K562 (cell line): ENCODE data around the gene COL23A1. TPM values are rescaled to one million over a fixed set of nuclear protein-coding genes. Genes with fewer than 3 reads are reported as not detected.

Experiments
- ATAC-seq: fragments of 200-7000 bp; cut with Tn5 transposase; 3 replicates; pipeline ENCODE4 v1.9.1; 2020; ENCODE audit warnings: moderate library complexity
- BruUV-seq: library from RNA; stranded (reverse); fragments of 400-500 nt; replicated peaks from 2 replicates; lab custom pipeline; 2021; lab: Mats Ljungman, UMichigan
- CTCF ChIA-PET: fragments of 300-600 bp; formaldehyde crosslinking; extraction: SDS; loops from one replicate; lab custom pipeline; 2021; ENCODE audit warnings: low intra/inter-chr PET ratio; lab: Yijun Ruan, JAX
- POLR2A ChIA-PET: fragments of 300-600, 350-650 bp; sonication (Branson Sonifier 250); formaldehyde crosslinking; extraction: SDS; loops from one replicate; lab custom pipeline; 2021; ENCODE audit warnings: antibody characterized with exemption, inconsistent platforms; lab: Yijun Ruan, JAX
- DNase-seq, 4 experiments: peaks; one replicate each; pipeline versions ENCODE4 v3.0.0 to v3.0.0-alpha.2; 2011 to 2018; ENCODE audit warnings: low spot score in 3 of 4, mixed read lengths in 3 of 4; ENCODE audit errors: extremely low read depth in 1 of 4
- FAIRE-seq: peaks from 2 replicates; lab custom pipeline; 2011; peaks lifted over from hg19 to GRCh38; lab: Jason Lieb, UNC
- H2AFZ ChIP-seq: 2 replicates; pipeline ENCODE4 v1.6.0; 2011; ENCODE audit warnings: low read depth, low read length, control low read depth, inconsistent platforms
- H3K27ac ChIP-seq: fragments of 200-600 bp; 3 replicates; pipeline ENCODE4 v1.8.0; 2011; ENCODE audit warnings: low read depth, mild to moderate bottlenecking, control low read depth, inconsistent platforms, low read length, moderate library complexity, mixed read lengths; ENCODE audit errors: extremely low read depth
- H3K27me3 ChIP-seq, 2 experiments: fragments of 300-600 bp in 1 of 2; 2 replicates in 1 of 2; 3 replicates in 1 of 2; pipeline versions ENCODE4 v1.6.0 to v1.8.0; 2011; ENCODE audit warnings: inconsistent platforms in 2 of 2, low read length in 2 of 2, mild to moderate bottlenecking in 1 of 2, mixed read lengths in 1 of 2, moderate library complexity in 1 of 2; ENCODE audit not compliant: control insufficient read depth in 2 of 2, insufficient read depth in 2 of 2
- H3K36me3 ChIP-seq: fragments of 300-600 bp; 3 replicates; pipeline ENCODE4 v1.8.0; 2011; ENCODE audit warnings: mild to moderate bottlenecking, low read length, inconsistent platforms; ENCODE audit not compliant: control insufficient read depth, insufficient read depth
- H3K4me1 ChIP-seq, 2 experiments: fragments of 200-600 bp in 1 of 2; replicated peaks in 1 of 2; 2 replicates in 1 of 2; 3 replicates in 1 of 2; pipeline versions ENCODE4 v1.5.1 to v1.8.0; 2011; ENCODE audit warnings: inconsistent platforms in 2 of 2, low read length in 2 of 2, mild to moderate bottlenecking in 1 of 2, mixed read lengths in 1 of 2, moderate library complexity in 1 of 2; ENCODE audit not compliant: control insufficient read depth in 2 of 2, insufficient read depth in 2 of 2
- H3K4me2 ChIP-seq: 2 replicates; pipeline ENCODE4 v1.6.1; 2011; ENCODE audit warnings: low read length, control low read depth, inconsistent platforms, mixed read lengths; ENCODE audit not compliant: insufficient read depth
- H3K4me3 ChIP-seq: fragments of 200-600 bp; sonication (generic), shearing (Covaris generic); 2 replicates; pipeline ENCODE4 v1.5.1; 2016; ENCODE audit warnings: control low read depth, inconsistent platforms
- H3K79me2 ChIP-seq: fragments of 200-600 bp; 3 replicates; pipeline ENCODE4 v1.8.0; 2011; ENCODE audit warnings: low read length, inconsistent platforms; ENCODE audit not compliant: control insufficient read depth, insufficient read depth
- H3K9ac ChIP-seq, 2 experiments: 2 replicates each; pipeline versions ENCODE4 v1.6.0 to v1.6.1; 2011; ENCODE audit warnings: low read depth in 2 of 2, low read length in 2 of 2, control low read depth in 1 of 2, inconsistent platforms in 1 of 2, mild to moderate bottlenecking in 1 of 2, mixed read lengths in 1 of 2; ENCODE audit not compliant: insufficient read depth in 1 of 2
- H3K9me1 ChIP-seq: one replicate; pipeline ENCODE4 v1.6.0; 2011; ENCODE audit warnings: inconsistent platforms, mild to moderate bottlenecking, low read length, moderate library complexity; ENCODE audit not compliant: control insufficient read depth, insufficient read depth
- H3K9me3 ChIP-seq: replicated peaks from 2 replicates; pipeline ENCODE4 v1.5.1; 2011; ENCODE audit warnings: low read depth, low read length, inconsistent platforms; ENCODE audit not compliant: control insufficient read depth, insufficient read depth
- H4K20me1 ChIP-seq: replicated peaks from 2 replicates; pipeline ENCODE4 v1.6.1; 2011; ENCODE audit warnings: low read length, inconsistent platforms, mixed read lengths; ENCODE audit not compliant: control insufficient read depth, insufficient read depth
- HMGN3 ChIP-seq: IDR thresholded peaks from 2 replicates; pipeline ENCODE4 v1.6.1; 2011; ENCODE audit warnings: borderline replicate concordance, low read depth, mild to moderate bottlenecking, mixed read lengths, low read length; ENCODE audit not compliant: insufficient read length; ENCODE audit errors: extremely low read depth
- KDM1A ChIP-seq, 2 experiments: fragments of 450-650 bp; IDR thresholded peaks; 2 replicates each; pipeline ENCODE4 v1.6.1; 2016; ENCODE audit warnings: mild to moderate bottlenecking in 2 of 2
- MED1 ChIP-seq: sonication (generic); formaldehyde crosslinking; IDR thresholded peaks from 2 replicates; pipeline ENCODE4 v1.8.1; 2023; ENCODE audit warnings: missing genetic modification reagents, borderline replicate concordance
- MYC ChIP-seq, 2 experiments: fragments of 250-450 bp in 1 of 2; sonication (Bioruptor Pico) in 1 of 2; IDR thresholded peaks; 2 replicates each; pipeline versions ENCODE4 v1.5.1 to v1.6.1; 2012 to 2021; ENCODE audit warnings: low read depth in 2 of 2, borderline replicate concordance in 1 of 2, improper control_type of control experiment in 1 of 2, low read length in 1 of 2, mild to moderate bottlenecking in 1 of 2, moderate library complexity in 1 of 2
- NUFIP1 ChIP-seq: fragments of 450-650 bp; IDR thresholded peaks from 2 replicates; pipeline ENCODE4 v1.6.1; 2018; ENCODE audit not compliant: partially characterized antibody
- TSC22D4 ChIP-seq: fragments of 450-650 bp; IDR thresholded peaks from 2 replicates; pipeline ENCODE4 v1.6.1; 2016; ENCODE audit warnings: missing genetic modification characterization, missing biosample characterization, control low read depth
- ZNF696 ChIP-seq: fragments of 250-450 bp; sonication (Bioruptor Pico); conservative IDR thresholded peaks from 2 replicates; pipeline ENCODE4 v1.4.0; 2020; ENCODE audit warnings: mild to moderate bottlenecking, moderate library complexity
- ZNF75A ChIP-seq: fragments of 450-650 bp; formaldehyde crosslinking; IDR thresholded peaks from 2 replicates; pipeline ENCODE4 v1.4.0; 2020; ENCODE audit warnings: mild to moderate bottlenecking
- whole genome bisulfite sequencing: fragments of 100-300 bp; shearing (Covaris generic); methylation state at CpG from one replicate; pipeline ENCODE4 v1.1.6; 2016; ENCODE audit warnings: low coverage, mixed read lengths; ENCODE audit not compliant: insufficient coverage; ENCODE audit errors: missing lambda C conversion rate; 5-methylcytosine and 5-hydroxymethylcytosine counted together
- in situ Hi-C: fragments of 300-500 bp; cut with MboI; formaldehyde crosslinking; loops from 4 replicates; pipeline ENCODE4 v1.15.0; 2018; ENCODE audit warnings: inconsistent platforms, mixed read lengths
- intact Hi-C: fragments of 100-400 bp; cut with micrococcal nuclease; formaldehyde crosslinking; loops from 2 replicates; pipeline ENCODE4 v1.14.2; 2022
- polyA plus RNA-seq, 8 experiments: library from polyadenylated mRNA; depleted of rRNA in 4 of 8; stranded (reverse) in 5 of 8; unstranded in 3 of 8; fragments of >200 nt; fragmentation: Nextera tagmentation in 2 of 8; fragmentation: Illumina TruSeq in 1 of 8; extraction: Ambion mirVana in 2 of 8; extraction: Trizol in 1 of 8; gene quantifications; 2 replicates each; pipeline versions ENCODE4 v1.2.1 to v1.2.3, GENCODE V29; 2011 to 2014; ENCODE audit warnings: inconsistent platforms in 1 of 8, missing spikeins in 1 of 8
- total RNA-seq, 7 experiments: library from RNA; depleted of rRNA in 6 of 7; stranded (reverse); fragments of >200 nt in 6 of 7; fragmentation: Illumina TruSeq in 2 of 7; extraction: Trizol in 2 of 7; gene quantifications; 2 replicates each; pipeline versions ENCODE4 v1.2.1 to v1.2.3, GENCODE V29; 2011 to 2021; ENCODE audit warnings: low replicate concordance in 1 of 7
- TF ChIP-seq, protein P1 (sequence below), 2 experiments: fragments of 450-650 bp in 1 of 2; sonication (generic) in 1 of 2; formaldehyde crosslinking in 1 of 2; IDR thresholded peaks in 1 of 2; conservative IDR thresholded peaks in 1 of 2; 2 replicates each; pipeline versions ENCODE4 v1.6.1 to v1.8.1; 2016 to 2023; ENCODE audit warnings: mild to moderate bottlenecking in 2 of 2, moderate library complexity in 2 of 2, inconsistent platforms in 1 of 2, missing genetic modification reagents in 1 of 2
- TF ChIP-seq, protein P2 (sequence below): sonication (generic); formaldehyde crosslinking; IDR thresholded peaks from 2 replicates; pipeline ENCODE4 v1.4.0; 2020; ENCODE audit warnings: mild to moderate bottlenecking, missing genetic modification reagents

The COL23A1 gene
- total and polyA plus RNA-seq, 9 of the 15 experiments (the other 6 are each of a cell fraction or from before 2014, with no cell fraction given), result 0.09 TPM; not detected in 8

DNA sequence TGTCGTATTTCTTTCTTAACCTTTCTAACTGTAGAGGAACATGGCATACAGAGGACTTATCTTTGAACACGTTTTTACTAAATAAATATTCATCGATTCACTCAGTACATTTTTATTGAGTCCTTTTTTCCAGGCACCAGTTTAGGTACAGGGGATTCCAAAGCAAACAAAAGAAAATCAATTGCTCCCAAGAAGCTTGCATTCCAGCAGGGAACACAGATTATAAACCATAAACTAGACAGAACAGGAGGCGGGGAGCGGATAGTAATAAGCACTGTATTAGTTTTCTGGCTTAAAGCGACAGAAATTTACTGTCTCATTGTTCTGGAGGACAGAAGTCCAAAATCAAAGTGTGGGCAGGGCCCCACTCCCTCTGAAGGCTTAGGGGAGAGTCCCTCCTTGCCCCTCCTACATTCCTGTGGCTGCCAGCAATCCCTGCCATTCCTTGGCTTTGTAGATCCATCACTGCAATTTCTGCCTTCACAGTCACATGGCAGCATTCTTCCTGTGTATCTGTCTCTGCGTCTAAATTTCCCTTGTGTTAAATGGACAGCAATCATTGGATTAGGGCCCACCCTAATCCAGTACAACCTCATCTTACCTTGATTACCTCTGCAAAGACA lies 115.5 kb downstream of the COL23A1 start:
- Histone ChIP-seq H3K4me1 (peaks cover 0 to 4% of the 10 kb centered on the region in 2 experiments; a peak in 3 of 5 replicates), H3K27me3 (peaks cover 12 to 47% of the 10 kb centered on the region in 2 experiments), H3K79me2 (no peaks in the 10 kb centered on the region), H3K9me3 (0 out of 2 replicates have a peak, but pooled peaks cover 3% of the 10 kb centered on the region), H2AFZ (no peak overlapping the region), H3K27ac (no peak overlapping the region), H3K36me3 (no peaks in the 10 kb centered on the region), H3K9ac (no peak overlapping the region), H4K20me1 (no peaks in the 10 kb centered on the region), H3K4me3 (no peak overlapping the region), H3K4me2 (no peak overlapping the region), H3K9me1 (no peaks in the 10 kb centered on the region)
- intact Hi-C loops, result no loop called here
- TF ChIP-seq, protein P1, sequence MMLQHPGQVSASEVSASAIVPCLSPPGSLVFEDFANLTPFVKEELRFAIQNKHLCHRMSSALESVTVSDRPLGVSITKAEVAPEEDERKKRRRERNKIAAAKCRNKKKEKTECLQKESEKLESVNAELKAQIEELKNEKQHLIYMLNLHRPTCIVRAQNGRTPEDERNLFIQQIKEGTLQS (IDR thresholded peaks at IDR 0.05), result no peak
- TF ChIP-seq, protein P1 (CRISPR knock-in tag; conservative IDR thresholded peaks at IDR 0.05), result no peak
- no peak for TF ChIP-seq HMGN3
- TF ChIP-seq MED1 (CRISPR knock-in tag), result no peak
- TF ChIP-seq ZNF696 (CRISPR knock-in tag), result no peak
- TF ChIP-seq, protein P2, sequence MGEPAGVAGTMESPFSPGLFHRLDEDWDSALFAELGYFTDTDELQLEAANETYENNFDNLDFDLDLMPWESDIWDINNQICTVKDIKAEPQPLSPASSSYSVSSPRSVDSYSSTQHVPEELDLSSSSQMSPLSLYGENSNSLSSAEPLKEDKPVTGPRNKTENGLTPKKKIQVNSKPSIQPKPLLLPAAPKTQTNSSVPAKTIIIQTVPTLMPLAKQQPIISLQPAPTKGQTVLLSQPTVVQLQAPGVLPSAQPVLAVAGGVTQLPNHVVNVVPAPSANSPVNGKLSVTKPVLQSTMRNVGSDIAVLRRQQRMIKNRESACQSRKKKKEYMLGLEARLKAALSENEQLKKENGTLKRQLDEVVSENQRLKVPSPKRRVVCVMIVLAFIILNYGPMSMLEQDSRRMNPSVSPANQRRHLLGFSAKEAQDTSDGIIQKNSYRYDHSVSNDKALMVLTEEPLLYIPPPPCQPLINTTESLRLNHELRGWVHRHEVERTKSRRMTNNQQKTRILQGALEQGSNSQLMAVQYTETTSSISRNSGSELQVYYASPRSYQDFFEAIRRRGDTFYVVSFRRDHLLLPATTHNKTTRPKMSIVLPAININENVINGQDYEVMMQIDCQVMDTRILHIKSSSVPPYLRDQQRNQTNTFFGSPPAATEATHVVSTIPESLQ (CRISPR knock-in tag), result no peak
- no peak for TF ChIP-seq KDM1A (IDR thresholded peaks at IDR 0.05)
- no peak for TF ChIP-seq ZNF75A (CRISPR knock-in tag)
- TF ChIP-seq TSC22D4 (tag), result no peak
- no peak for TF ChIP-seq NUFIP1
- no peak for TF ChIP-seq MYC (IDR thresholded peaks at IDR 0.05; ENCODE audit: low read depth, low read length)
- no peak for TF ChIP-seq MYC (CRISPR knock-in tag; IDR thresholded peaks at IDR 0.05; ENCODE audit: borderline replicate concordance, low read depth)
- ATAC-seq (no peak), FAIRE-seq (no peak), DNase-seq (no peak)
- CTCF ChIA-PET, result no interaction called here
- POLR2A ChIA-PET, result interaction anchor here (0.6 kb wide), 1 partner anchor 106 kb away, joined by 3 read pairs; no protein-coding TSS in a partner anchor
- no TSS peak for BruUV-seq
- WGBS, result 26% methylated on average over 7 of the region's 7 CpGs
- in situ Hi-C loops, result no loop called here
